Fibroblast of peridontal ligament (primary cell): Measurements from ENCODE around the gene ZNF488.

ENCODE experiments used
- DNase-seq: peaks from one replicate; pipeline ENCODE4 v3.0.0-alpha.2; 2010; ENCODE audit errors: extremely low read depth

Gene ZNF488

GRCh38 chr10:47349516-47349915 is 34.6 kb downstream of the ZNF488 start:
- DNase-seq: no peak

GRCh38 chr10:47348661-47349470 is 35.2 kb downstream of the ZNF488 start:
- no peak for DNase-seq

- no peak for DNase-seq
Measured at GRCh38 chr10:47348138-47348651, 35.9 kb downstream of the ZNF488 start, which contains the start of gene RBP3. TSS of gene RBP3 (plus strand) at chr10:47348363. CDS start at chr10:47348485, 122 bp downstream.

GRCh38 chr10:47347303-47347675 is 36.8 kb downstream of the ZNF488 start:
- DNase-seq: no peak

GRCh38 chr10:47346581-47347302 is 37.4 kb downstream of the ZNF488 start:
- no peak for DNase-seq

GRCh38 chr10:47344996-47345870 is 38.9 kb downstream of the ZNF488 start:
- DNase-seq: no peak

- peak; percentile 43 for DNase-seq
Measured at GRCh38 chr10:47340608-47341170, 43.4 kb downstream of the ZNF488 start.

GRCh38 chr10:47339759-47340607 is 44.1 kb downstream of the ZNF488 start:
- no peak for DNase-seq

GRCh38 chr10:47339186-47339735 is 44.8 kb downstream of the ZNF488 start:
- DNase-seq: no peak

GRCh38 chr10:47337310-47337709 is 46.8 kb downstream of the ZNF488 start:
- DNase-seq: no peak

- peak; percentile 4 for DNase-seq
Measured at GRCh38 chr10:47336387-47337134, 47.5 kb downstream of the ZNF488 start.

- DNase-seq: no peak
Measured at GRCh38 chr10:47335906-47336305, 48.2 kb downstream of the ZNF488 start.

GRCh38 chr10:47334466-47335295 is 49.4 kb downstream of the ZNF488 start:
- DNase-seq: no peak

GRCh38 chr10:47333532-47333931 is 50.6 kb downstream of the ZNF488 start:
- DNase-seq: no peak

- DNase-seq: peak; percentile 7
Measured at GRCh38 chr10:47332946-47333345, 51.1 kb downstream of the ZNF488 start.

GRCh38 chr10:47332371-47332770 is 51.7 kb downstream of the ZNF488 start:
- no peak for DNase-seq

- no peak for DNase-seq
Measured at GRCh38 chr10:47331954-47332353, 52.1 kb downstream of the ZNF488 start.

GRCh38 chr10:47331491-47331890 is 52.6 kb downstream of the ZNF488 start:
- no peak for DNase-seq

GRCh38 chr10:47330804-47331203 is 53.3 kb downstream of the ZNF488 start:
- DNase-seq: no peak
